WTC11 (cell line): ENCODE data around the gene PHACTR2. TPM values are rescaled to one million over a fixed set of nuclear protein-coding genes. Genes with fewer than 3 reads are reported as not detected.

Experiments used
- ATAC-seq: fragments of 200-7000 bp; cut with Tn5 transposase; 2 replicates; pipeline ENCODE4 v1.10.0; 2021; ENCODE audit warnings: mild to moderate bottlenecking, moderate library complexity
- CTCF ChIA-PET: fragments of 300-600 bp; sonication (Branson Sonifier 250); formaldehyde crosslinking; loops from one replicate; lab custom pipeline; 2021; ENCODE audit warnings: antibody characterized with exemption; lab: Charles Lee
- POLR2A ChIA-PET: fragments of 350-600 bp; sonication (Branson Sonifier 250); formaldehyde crosslinking; loops from one replicate; lab custom pipeline; 2021; ENCODE audit warnings: antibody characterized with exemption; lab: Charles Lee
- DNase-seq: peaks from one replicate; pipeline ENCODE4 v3.0.0; 2021; ENCODE audit warnings: low spot score
- H3K27ac Mint-ChIP-seq: 2 replicates; pipeline ENCODE4 v1.8.0; 2021; ENCODE audit warnings: mixed read lengths
- H3K27me3 Mint-ChIP-seq: 2 replicates; pipeline ENCODE4 v1.8.0; 2021; ENCODE audit warnings: low read depth, mild to moderate bottlenecking, moderate library complexity, mixed read lengths
- H3K36me3 Mint-ChIP-seq: 2 replicates; pipeline ENCODE4 v1.8.0; 2021; ENCODE audit warnings: mixed read lengths
- H3K4me1 Mint-ChIP-seq: 2 replicates; pipeline ENCODE4 v1.8.0; 2022; ENCODE audit warnings: mixed read lengths
- H3K4me3 Mint-ChIP-seq: 2 replicates; pipeline ENCODE4 v1.8.0; 2021; ENCODE audit warnings: mild to moderate bottlenecking, moderate library complexity, mixed read lengths
- H3K9me3 Mint-ChIP-seq: 2 replicates; pipeline ENCODE4 v1.8.0; 2021; ENCODE audit warnings: mixed read lengths
- AFF4 ChIP-seq: sonication (generic); formaldehyde crosslinking; IDR thresholded peaks from 2 replicates; pipeline ENCODE4 v1.8.1; 2023; ENCODE audit warnings: mild to moderate bottlenecking, missing genetic modification reagents, borderline replicate concordance
- ATF2 ChIP-seq: sonication (generic); formaldehyde crosslinking; IDR thresholded peaks from 2 replicates; pipeline ENCODE4 v1.8.1; 2022; ENCODE audit warnings: low read depth, missing genetic modification reagents, borderline replicate concordance
- ATF3 ChIP-seq: sonication (generic); formaldehyde crosslinking; conservative IDR thresholded peaks from 2 replicates; pipeline ENCODE4 v1.8.1; 2022; ENCODE audit warnings: mild to moderate bottlenecking, missing genetic modification reagents
- CTCF ChIP-seq: fragments of 200-600 bp; IDR thresholded peaks from 2 replicates; pipeline ENCODE4 v1.8.0; 2022; ENCODE audit warnings: antibody characterized with exemption
- E2F4 ChIP-seq: sonication (generic); formaldehyde crosslinking; IDR thresholded peaks from 2 replicates; pipeline ENCODE4 v1.8.1; 2022; ENCODE audit warnings: low read depth, mild to moderate bottlenecking, moderate library complexity, missing genetic modification reagents, borderline replicate concordance
- EMX1 ChIP-seq: fragments of 250-450 bp; sonication (Bioruptor Pico); IDR thresholded peaks from 2 replicates; pipeline ENCODE4 v1.8.0; 2021; ENCODE audit warnings: mild to moderate bottlenecking
- FOXP1 ChIP-seq: sonication (generic); formaldehyde crosslinking; IDR thresholded peaks from 2 replicates; pipeline ENCODE4 v1.8.0; 2022; ENCODE audit warnings: missing genetic modification reagents, mild to moderate bottlenecking, moderate library complexity, borderline replicate concordance
- HMGXB4 ChIP-seq: sonication (generic); formaldehyde crosslinking; IDR thresholded peaks from 2 replicates; pipeline ENCODE4 v1.8.1; 2023; ENCODE audit warnings: mild to moderate bottlenecking, moderate library complexity, missing genetic modification reagents
- JAZF1 ChIP-seq: fragments of 250-450 bp; sonication (Bioruptor Pico); IDR thresholded peaks from 2 replicates; pipeline ENCODE4 v1.9.0; 2021; ENCODE audit warnings: moderate library complexity, mild to moderate bottlenecking, inconsistent platforms
- NFATC4 ChIP-seq: fragments of 250-450 bp; sonication (Bioruptor Pico); IDR thresholded peaks from 2 replicates; pipeline ENCODE4 v1.9.0; 2021; ENCODE audit warnings: mild to moderate bottlenecking
- NR3C1 ChIP-seq: sonication (generic); formaldehyde crosslinking; conservative IDR thresholded peaks from 2 replicates; pipeline ENCODE4 v1.8.1; 2023; ENCODE audit warnings: low read depth, mild to moderate bottlenecking, missing genetic modification reagents
- SP1 ChIP-seq: sonication (generic); formaldehyde crosslinking; conservative IDR thresholded peaks from 2 replicates; pipeline ENCODE4 v1.8.1; 2022; ENCODE audit warnings: missing genetic modification reagents
- ZBTB43 ChIP-seq: sonication (generic); formaldehyde crosslinking; IDR thresholded peaks from 2 replicates; pipeline ENCODE4 v1.8.1; 2023; ENCODE audit warnings: mild to moderate bottlenecking, missing genetic modification reagents
- ZNF138 ChIP-seq: sonication (generic); formaldehyde crosslinking; conservative IDR thresholded peaks from 2 replicates; pipeline ENCODE4 v1.8.1; 2022; ENCODE audit warnings: mild to moderate bottlenecking, moderate library complexity, missing genetic modification reagents
- ZNF263 ChIP-seq: sonication (generic); formaldehyde crosslinking; IDR thresholded peaks from 2 replicates; pipeline ENCODE4 v1.8.1; 2022; ENCODE audit warnings: low read depth, mild to moderate bottlenecking, moderate library complexity, missing genetic modification reagents
- ZNF317 ChIP-seq: sonication (generic); formaldehyde crosslinking; IDR thresholded peaks from 2 replicates; pipeline ENCODE4 v1.8.1; 2023; ENCODE audit warnings: low read depth, mild to moderate bottlenecking, moderate library complexity, missing genetic modification reagents, borderline replicate concordance
- ZNF671 ChIP-seq: fragments of 250-450 bp; sonication (Bioruptor Pico); IDR thresholded peaks from 2 replicates; pipeline ENCODE4 v1.8.0; 2021; ENCODE audit warnings: mild to moderate bottlenecking
- total RNA-seq: library from RNA; stranded (reverse); gene quantifications from 3 replicates; pipeline ENCODE4 v1.2.3, GENCODE V29; 2021

The PHACTR2 gene
- total RNA-seq, 1 experiment from 2014 or later: 90.5 TPM

GRCh38 chr6:143679041-143679440, 1.3 kb downstream of the PHACTR2 start:
- TF ChIP-seq EMX1 (CRISPR knock-in tag) (no peak), ZNF263 (CRISPR knock-in tag) (no peak), NFATC4 (no peak), NR3C1 (no peak), ZNF138 (no peak), HMGXB4 (CRISPR knock-in tag) (no peak), CTCF (no peak), ZBTB43 (CRISPR knock-in tag) (no peak), ATF3 (CRISPR knock-in tag) (no peak), SP1 (no peak), ZNF317 (CRISPR knock-in tag) (no peak), ATF2 (CRISPR knock-in tag) (no peak), FOXP1 (CRISPR knock-in tag) (no peak), JAZF1 (CRISPR knock-in tag) (no peak), ZNF671 (CRISPR knock-in tag) (no peak), E2F4 (CRISPR knock-in tag) (no peak), AFF4 (CRISPR knock-in tag) (no peak)
- H3K4me3 Mint-ChIP-seq: peak overlapping the region; percentile 89
- ChIA-PET POLR2A (interaction anchor here (1.3 kb wide), 1 partner anchor 67 kb away, joined by 3 read pairs; no protein-coding TSS in a partner anchor), CTCF (interaction anchor here (0.9 to 2.3 kb wide), 3 partner anchors 10 to 111 kb away, joined by 3 to 8 read pairs (median 5); no protein-coding TSS in a partner anchor)
- H3K27me3 Mint-ChIP-seq: no peaks in the 10 kb centered on the region
- peaks cover 20% of the 10 kb centered on the region for H3K9me3 Mint-ChIP-seq
- H3K27ac Mint-ChIP-seq: peak overlapping the region; percentile 95
- H3K4me1 Mint-ChIP-seq: peaks cover 67% of the 10 kb centered on the region
- ATAC-seq: no peak
- H3K36me3 Mint-ChIP-seq: peaks cover 23% of the 10 kb centered on the region
- DNase-seq: no peak
